ENCODE measurements around the gene IL17REL.

DNA sequence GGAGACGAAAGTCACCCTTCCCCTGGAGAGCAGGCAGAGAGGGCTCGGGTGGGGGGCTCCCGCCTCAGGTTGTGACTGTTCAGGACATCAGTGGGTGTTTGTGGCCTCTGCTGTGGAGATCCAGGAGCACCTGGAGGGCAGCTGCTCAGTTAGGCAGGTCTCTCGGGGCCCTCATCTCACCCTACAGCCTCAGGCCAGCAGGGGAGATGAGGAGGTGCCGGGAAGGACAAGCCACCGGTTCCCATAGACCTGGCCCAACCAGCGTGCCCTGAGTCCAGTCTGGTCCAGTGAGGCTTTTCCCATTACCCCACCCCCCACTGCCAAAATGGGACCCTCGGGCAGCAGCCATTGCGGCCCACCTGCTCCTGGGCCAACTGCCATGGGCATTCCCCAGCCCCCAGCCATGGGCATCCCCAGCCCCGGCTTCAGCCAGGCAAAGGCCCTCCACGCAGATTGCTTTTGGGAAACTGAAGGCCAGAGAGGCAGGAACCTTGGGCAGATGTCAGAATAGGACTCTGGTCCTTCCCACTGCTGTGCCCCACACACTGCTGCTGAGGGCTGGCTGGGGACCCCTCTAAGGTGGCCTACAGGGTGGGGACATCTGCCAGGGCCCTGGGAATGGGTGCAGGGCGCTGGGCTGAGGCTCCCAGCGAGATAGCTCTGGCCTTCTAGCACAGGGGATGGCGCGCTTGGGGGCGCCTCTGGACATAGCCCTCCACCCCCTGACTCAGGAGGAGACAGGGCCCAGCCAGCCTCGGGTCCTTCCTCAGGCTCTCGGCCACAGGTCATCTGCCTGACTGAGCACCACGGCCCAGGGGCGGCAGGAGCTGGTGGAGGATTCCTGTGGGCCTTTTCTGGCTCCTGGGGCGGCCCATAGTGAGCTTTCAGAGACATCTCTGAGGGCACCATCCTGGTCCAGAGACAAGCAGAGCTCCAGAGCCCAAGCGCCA lies 47.2 kb downstream of the IL17REL start:
- TF ChIP-seq, protein P1, sequence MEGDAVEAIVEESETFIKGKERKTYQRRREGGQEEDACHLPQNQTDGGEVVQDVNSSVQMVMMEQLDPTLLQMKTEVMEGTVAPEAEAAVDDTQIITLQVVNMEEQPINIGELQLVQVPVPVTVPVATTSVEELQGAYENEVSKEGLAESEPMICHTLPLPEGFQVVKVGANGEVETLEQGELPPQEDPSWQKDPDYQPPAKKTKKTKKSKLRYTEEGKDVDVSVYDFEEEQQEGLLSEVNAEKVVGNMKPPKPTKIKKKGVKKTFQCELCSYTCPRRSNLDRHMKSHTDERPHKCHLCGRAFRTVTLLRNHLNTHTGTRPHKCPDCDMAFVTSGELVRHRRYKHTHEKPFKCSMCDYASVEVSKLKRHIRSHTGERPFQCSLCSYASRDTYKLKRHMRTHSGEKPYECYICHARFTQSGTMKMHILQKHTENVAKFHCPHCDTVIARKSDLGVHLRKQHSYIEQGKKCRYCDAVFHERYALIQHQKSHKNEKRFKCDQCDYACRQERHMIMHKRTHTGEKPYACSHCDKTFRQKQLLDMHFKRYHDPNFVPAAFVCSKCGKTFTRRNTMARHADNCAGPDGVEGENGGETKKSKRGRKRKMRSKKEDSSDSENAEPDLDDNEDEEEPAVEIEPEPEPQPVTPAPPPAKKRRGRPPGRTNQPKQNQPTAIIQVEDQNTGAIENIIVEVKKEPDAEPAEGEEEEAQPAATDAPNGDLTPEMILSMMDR (IDR thresholded peaks at IDR 0.05) = no peak
- TF ChIP-seq POLR2AphosphoS5 (IDR thresholded peaks at IDR 0.05) = no peak
